ENCODE results near the gene ATP5F1D. TPM values are rescaled to one million over a fixed set of nuclear protein-coding genes. Genes with fewer than 3 reads are reported as not detected.

ATP5F1D gene
- total and polyA plus RNA-seq, 2 of the 13 experiments (the other 11 are each of a cell fraction or from before 2014, with no cell fraction given) = 39.4 to 78.7 TPM

DNA sequence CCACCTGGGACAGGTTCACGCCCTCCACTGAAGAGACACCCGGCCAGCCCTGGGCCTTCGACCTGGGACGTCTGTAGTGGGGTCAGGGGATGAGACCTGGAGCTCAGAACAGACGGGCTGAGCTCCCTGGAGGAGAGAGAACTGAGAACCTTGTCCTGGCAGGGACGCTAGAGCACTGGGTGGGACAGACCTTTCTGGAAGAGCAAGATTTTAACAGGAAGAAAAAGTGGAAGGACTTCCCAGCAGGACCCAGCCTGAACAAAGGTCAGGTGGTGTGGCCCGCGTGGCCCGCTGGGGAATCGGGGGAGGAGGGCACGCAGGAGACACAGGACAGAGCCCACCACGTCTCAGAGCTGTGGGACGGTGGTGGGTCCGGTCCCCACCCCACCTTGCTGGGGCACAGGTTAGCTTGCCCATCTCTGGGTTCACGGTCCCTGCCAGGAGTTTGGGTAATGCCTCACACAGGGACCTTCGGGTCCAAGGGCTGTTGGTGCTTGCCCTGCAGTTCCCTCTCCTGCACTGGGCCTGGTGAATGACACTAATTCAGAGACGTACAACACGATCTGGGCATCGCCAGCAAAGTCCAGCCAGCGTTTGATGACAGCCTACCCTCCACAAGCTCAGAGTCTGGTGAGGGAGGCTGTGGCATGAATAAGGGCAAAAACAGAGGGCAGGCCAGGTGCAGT lies 42.9 kb downstream of the ATP5F1D start (continued):
- TF ChIP-seq ZNF546 (CRISPR knock-in tag; conservative IDR thresholded peaks at IDR 0.05) (no peak), MAFK (conservative IDR thresholded peaks at IDR 0.05 in 1 of 2, IDR thresholded peaks at IDR 0.05 in 1 of 2; ENCODE audit: low read length in 2 of 2) (no peak), BCL6 (CRISPR knock-in tag; IDR thresholded peaks at IDR 0.05) (no peak), RBM39 (IDR thresholded peaks at IDR 0.05; ENCODE audit: low read depth, low read length, poor library complexity, severe bottlenecking) (no peak), ZNF720 (CRISPR knock-in tag; IDR thresholded peaks at IDR 0.05) (no peak), MLLT10 (CRISPR knock-in tag; IDR thresholded peaks at IDR 0.05) (no peak), ZNF558 (CRISPR knock-in tag; IDR thresholded peaks at IDR 0.05; ENCODE audit: borderline replicate concordance) (no peak), NFE2L1 (CRISPR knock-in tag; IDR thresholded peaks at IDR 0.05; ENCODE audit: borderline replicate concordance) (no peak)
- TF ChIP-seq, protein P1, sequence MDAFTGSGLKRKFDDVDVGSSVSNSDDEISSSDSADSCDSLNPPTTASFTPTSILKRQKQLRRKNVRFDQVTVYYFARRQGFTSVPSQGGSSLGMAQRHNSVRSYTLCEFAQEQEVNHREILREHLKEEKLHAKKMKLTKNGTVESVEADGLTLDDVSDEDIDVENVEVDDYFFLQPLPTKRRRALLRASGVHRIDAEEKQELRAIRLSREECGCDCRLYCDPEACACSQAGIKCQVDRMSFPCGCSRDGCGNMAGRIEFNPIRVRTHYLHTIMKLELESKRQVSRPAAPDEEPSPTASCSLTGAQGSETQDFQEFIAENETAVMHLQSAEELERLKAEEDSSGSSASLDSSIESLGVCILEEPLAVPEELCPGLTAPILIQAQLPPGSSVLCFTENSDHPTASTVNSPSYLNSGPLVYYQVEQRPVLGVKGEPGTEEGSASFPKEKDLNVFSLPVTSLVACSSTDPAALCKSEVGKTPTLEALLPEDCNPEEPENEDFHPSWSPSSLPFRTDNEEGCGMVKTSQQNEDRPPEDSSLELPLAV (CRISPR knock-in tag; conservative IDR thresholded peaks at IDR 0.05; ENCODE audit: low read depth) = no peak
- TF ChIP-seq, protein P2, sequence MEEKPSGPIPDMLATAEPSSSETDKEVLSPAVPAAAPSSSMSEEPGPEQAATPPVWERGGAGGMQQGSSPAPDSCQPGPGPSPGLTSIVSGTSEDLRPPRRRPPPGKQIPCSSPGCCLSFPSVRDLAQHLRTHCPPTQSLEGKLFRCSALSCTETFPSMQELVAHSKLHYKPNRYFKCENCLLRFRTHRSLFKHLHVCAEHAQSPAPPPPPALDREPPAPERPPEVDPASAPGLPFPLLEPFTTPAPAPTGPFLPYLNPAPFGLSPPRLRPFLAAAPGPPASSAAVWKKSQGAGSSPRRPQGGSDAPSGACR (CRISPR knock-in tag; IDR thresholded peaks at IDR 0.05) = no peak
- TF ChIP-seq, protein P3, sequence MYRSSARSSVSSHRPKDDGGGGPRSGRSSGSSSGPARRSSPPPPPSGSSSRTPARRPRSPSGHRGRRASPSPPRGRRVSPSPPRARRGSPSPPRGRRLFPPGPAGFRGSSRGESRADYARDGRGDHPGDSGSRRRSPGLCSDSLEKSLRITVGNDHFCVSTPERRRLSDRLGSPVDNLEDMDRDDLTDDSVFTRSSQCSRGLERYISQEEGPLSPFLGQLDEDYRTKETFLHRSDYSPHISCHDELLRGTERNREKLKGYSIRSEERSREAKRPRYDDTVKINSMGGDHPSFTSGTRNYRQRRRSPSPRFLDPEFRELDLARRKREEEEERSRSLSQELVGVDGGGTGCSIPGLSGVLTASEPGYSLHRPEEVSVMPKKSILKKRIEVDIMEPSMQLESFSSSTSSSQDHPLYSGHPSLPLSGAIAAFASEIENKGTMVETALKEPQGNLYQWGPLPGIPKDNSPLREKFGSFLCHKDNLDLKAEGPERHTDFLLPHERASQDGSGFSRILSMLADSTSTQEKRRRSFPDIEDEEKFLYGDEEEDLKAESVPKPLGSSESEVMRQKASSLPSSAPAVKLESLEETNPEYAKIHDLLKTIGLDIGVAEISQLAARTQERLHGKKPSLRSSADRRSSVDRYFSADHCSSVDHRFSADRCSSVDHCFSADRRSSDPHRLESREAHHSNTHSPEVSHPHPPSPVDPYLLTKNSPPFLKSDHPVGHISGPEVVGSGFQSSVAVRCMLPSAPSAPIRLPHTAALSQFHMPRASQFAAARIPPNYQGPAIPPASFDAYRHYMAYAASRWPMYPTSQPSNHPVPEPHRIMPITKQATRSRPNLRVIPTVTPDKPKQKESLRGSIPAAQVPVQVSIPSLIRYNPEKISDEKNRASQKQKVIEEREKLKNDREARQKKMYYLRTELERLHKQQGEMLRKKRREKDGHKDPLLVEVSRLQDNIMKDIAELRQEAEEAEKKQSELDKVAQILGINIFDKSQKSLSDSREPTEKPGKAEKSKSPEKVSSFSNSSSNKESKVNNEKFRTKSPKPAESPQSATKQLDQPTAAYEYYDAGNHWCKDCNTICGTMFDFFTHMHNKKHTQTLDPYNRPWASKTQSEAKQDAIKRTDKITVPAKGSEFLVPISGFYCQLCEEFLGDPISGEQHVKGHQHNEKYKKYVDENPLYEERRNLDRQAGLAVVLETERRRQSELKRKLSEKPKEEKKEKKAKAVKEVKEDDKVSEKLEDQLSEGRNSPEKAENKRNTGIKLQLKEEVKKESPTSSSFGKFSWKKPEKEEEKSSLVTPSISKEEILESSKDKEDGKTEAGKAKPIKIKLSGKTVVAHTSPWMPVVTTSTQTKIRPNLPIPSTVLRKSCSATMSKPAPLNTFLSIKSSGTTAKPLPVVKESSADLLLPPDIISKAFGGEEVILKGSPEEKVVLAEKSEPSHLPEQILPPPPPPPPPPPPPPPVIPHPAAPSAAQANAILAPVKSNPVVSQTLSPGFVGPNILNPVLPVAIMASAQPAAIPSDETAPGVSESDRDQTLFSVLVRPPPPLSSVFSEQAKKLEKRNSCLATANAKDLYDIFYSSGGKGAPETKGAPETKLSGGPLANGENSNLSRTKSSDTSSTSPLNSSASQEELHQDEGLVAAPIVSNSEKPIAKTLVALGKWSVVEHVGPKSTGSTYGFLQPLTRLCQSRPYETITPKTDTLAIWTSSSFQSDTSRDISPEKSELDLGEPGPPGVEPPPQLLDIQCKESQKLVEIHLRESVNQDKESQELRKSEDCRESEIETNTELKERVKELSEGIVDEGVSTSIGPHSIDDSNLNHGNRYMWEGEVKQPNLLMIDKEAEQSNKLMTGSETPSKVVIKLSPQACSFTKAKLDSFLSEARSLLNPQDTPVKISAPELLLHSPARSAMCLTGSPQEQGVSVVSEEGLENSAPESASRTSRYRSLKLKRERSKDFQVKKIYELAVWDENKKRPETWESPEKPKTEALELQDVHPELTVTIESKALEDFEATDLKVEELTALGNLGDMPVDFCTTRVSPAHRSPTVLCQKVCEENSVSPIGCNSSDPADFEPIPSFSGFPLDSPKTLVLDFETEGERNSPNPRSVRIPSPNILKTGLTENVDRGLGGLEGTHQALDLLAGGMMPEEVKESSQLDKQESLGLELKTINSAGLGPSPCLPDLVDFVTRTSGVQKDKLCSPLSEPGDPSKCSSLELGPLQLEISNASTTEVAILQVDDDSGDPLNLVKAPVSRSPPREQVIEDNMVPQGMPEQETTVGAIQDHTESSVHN (CRISPR knock-in tag; IDR thresholded peaks at IDR 0.05) = no peak
- TF ChIP-seq, protein P4, sequence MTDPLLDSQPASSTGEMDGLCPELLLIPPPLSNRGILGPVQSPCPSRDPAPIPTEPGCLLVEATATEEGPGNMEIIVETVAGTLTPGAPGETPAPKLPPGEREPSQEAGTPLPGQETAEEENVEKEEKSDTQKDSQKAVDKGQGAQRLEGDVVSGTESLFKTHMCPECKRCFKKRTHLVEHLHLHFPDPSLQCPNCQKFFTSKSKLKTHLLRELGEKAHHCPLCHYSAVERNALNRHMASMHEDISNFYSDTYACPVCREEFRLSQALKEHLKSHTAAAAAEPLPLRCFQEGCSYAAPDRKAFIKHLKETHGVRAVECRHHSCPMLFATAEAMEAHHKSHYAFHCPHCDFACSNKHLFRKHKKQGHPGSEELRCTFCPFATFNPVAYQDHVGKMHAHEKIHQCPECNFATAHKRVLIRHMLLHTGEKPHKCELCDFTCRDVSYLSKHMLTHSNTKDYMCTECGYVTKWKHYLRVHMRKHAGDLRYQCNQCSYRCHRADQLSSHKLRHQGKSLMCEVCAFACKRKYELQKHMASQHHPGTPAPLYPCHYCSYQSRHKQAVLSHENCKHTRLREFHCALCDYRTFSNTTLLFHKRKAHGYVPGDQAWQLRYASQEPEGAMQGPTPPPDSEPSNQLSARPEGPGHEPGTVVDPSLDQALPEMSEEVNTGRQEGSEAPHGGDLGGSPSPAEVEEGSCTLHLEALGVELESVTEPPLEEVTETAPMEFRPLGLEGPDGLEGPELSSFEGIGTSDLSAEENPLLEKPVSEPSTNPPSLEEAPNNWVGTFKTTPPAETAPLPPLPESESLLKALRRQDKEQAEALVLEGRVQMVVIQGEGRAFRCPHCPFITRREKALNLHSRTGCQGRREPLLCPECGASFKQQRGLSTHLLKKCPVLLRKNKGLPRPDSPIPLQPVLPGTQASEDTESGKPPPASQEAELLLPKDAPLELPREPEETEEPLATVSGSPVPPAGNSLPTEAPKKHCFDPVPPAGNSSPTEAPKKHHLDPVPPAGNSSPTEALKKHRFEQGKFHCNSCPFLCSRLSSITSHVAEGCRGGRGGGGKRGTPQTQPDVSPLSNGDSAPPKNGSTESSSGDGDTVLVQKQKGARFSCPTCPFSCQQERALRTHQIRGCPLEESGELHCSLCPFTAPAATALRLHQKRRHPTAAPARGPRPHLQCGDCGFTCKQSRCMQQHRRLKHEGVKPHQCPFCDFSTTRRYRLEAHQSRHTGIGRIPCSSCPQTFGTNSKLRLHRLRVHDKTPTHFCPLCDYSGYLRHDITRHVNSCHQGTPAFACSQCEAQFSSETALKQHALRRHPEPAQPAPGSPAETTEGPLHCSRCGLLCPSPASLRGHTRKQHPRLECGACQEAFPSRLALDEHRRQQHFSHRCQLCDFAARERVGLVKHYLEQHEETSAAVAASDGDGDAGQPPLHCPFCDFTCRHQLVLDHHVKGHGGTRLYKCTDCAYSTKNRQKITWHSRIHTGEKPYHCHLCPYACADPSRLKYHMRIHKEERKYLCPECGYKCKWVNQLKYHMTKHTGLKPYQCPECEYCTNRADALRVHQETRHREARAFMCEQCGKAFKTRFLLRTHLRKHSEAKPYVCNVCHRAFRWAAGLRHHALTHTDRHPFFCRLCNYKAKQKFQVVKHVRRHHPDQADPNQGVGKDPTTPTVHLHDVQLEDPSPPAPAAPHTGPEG (CRISPR knock-in tag; IDR thresholded peaks at IDR 0.05) = no peak

All from HepG2 (cell line).